D721Med (cell line): Measurements from ENCODE around the gene KHK.
A peak's percentile ranks its signal among the peaks of the same experiment; 100 is the strongest.

Source experiments
- DNase-seq: peaks from one replicate; pipeline ENCODE4 v3.0.0; 2011; ENCODE audit warnings: low spot score; ENCODE audit not compliant: insufficient read length
- FAIRE-seq: peaks from 2 replicates; lab custom pipeline; 2011; peaks lifted over from hg19 to GRCh38; lab: Jason Lieb, UNC
- TF ChIP-seq, protein P1 (sequence below): IDR thresholded peaks from 2 replicates; pipeline ENCODE4 v1.5.1; 2012; ENCODE audit warnings: mild to moderate bottlenecking, control low read depth; ENCODE audit not compliant: insufficient read depth; ENCODE audit errors: missing control alignments

Gene KHK

DNA sequence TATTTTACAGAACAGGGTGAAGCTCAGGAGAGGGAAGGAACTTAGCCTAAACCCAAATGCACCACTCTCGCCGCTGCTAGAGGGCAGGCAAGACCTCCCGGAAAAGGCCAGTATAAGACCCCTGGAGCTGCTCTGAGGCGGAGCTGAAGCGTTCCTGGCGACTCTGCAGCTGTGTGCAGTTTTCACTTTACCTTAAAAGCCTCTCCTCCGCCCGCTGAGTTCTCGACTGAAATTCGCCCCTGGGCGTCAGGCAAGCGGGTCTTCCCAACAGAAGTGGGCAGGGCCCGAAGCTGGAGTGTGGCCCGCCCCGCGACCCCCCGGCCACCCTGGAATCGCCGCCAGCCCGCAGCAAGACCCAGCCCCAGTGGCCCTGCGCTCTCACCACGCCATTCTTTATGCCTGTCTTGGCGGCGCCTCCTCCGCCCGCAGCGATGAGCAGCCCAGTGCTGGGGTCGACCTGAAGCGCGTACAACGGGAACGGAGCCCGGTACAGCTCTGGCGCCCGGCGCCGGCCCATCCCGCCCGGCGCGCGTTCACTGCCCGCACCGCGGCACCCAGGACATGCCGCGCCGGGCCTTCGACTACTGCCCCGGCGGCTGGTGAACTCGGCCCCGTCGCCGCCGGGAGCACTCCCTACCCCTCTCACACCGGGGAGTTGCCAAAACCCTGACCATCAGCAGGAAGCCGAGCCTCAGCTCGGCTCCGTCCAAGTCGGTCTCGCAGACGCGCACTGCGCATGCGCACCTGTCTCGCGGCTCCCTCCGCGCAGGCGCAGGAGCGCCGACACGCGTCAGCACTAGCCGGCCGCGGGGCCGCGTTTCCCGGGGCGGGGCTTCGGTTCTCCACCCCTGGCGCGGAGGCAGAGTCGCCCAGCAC, 47.6 kb downstream of the KHK start, which contains the start of gene PREB:
Gene PREB, minus strand, starts transcription at position 732 of the 876 bp plus-strand sequence. Its CDS starts 215 bp downstream, at position 517.
- FAIRE-seq, result no peak
- DNase-seq, result peak; percentile 94

DNA sequence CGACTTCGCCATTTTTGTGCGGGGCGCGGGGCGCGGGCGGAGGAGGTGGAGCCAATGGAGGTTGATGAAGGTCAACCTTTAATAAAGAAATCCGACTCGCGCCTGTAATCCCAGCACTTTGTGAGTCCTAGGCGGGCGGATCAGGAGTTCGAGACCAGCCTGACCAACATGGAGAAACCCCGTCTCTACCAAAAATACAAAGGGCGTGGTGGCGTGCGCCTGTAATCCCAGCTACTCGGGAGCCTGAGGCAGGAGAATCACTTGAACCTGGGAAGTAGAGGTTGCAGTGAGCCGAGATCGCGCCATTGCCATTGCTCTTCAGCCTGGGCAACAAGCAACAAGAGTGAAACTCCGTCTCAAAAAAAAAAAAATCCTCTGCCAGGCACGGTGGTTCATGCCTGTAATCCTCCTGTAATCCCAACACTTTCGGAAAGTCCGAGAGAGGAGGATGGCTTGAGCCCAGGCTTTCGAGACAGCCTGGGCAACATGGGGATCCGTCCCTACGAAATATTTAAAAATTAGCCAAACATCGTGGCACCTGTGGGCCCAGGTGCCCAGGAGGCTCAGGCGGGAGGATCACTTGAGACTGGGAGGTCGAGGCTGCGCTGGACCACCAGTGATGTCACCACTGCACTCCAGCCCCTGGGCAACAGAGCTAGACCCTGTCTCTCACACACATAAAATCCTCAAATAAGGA, 48.4 kb downstream of the KHK start:
- DNase-seq (no peak), FAIRE-seq (no peak)
- TF ChIP-seq, protein P1, sequence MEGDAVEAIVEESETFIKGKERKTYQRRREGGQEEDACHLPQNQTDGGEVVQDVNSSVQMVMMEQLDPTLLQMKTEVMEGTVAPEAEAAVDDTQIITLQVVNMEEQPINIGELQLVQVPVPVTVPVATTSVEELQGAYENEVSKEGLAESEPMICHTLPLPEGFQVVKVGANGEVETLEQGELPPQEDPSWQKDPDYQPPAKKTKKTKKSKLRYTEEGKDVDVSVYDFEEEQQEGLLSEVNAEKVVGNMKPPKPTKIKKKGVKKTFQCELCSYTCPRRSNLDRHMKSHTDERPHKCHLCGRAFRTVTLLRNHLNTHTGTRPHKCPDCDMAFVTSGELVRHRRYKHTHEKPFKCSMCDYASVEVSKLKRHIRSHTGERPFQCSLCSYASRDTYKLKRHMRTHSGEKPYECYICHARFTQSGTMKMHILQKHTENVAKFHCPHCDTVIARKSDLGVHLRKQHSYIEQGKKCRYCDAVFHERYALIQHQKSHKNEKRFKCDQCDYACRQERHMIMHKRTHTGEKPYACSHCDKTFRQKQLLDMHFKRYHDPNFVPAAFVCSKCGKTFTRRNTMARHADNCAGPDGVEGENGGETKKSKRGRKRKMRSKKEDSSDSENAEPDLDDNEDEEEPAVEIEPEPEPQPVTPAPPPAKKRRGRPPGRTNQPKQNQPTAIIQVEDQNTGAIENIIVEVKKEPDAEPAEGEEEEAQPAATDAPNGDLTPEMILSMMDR, result no peak

More for the DNA sequence above, 47.6 kb downstream of the KHK start, which contains the start of gene PREB:
- TF ChIP-seq, protein P1, result peak; percentile 30

DNA sequence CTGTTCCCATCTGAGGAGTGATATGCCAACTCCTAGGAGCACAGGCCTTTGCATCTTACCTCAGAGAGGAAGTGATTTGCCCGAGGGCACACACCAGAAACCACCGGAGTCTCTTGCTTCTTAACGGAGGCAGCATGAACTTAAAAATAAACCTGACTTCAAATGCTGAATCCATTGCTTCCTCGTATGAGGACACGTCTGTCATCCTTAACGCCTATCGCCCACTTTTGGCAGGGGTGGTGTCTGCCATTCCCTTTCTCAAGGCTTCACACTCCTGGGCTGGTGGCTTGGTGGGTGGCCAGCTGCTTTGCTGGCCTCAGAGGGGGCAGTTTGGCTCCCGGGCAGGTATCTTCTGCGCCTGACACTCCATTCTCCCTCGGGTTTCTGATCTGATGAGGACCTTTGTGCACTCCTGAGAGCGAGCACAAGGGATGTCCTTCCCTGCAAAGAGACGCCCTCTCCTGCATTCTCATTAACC, 48.9 kb downstream of the KHK start:
- TF ChIP-seq, protein P1, result no peak
- FAIRE-seq, result no peak
- DNase-seq, result no peak

DNA sequence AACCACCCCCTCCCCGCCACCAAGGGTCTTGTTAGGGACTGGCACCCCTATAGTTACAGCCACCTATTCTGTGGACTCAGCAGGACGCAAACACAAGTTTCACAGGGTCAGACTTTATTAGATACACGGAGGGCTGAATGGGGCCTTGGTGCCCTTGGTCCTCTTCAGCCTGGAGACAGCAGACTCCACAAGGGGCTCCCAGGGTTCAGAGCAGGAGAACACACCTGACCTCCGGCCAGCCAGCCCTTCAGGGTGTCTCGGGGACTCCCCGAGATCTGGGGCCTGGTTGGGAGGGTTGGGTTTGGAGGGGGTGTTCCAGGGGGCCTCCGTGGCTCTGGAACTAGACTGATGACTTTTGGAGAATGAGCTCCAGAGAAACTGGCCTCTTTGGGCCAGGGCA, 50.2 kb downstream of the KHK start:
- DNase-seq (no peak), FAIRE-seq (no peak)
- TF ChIP-seq, protein P1, result no peak

DNA sequence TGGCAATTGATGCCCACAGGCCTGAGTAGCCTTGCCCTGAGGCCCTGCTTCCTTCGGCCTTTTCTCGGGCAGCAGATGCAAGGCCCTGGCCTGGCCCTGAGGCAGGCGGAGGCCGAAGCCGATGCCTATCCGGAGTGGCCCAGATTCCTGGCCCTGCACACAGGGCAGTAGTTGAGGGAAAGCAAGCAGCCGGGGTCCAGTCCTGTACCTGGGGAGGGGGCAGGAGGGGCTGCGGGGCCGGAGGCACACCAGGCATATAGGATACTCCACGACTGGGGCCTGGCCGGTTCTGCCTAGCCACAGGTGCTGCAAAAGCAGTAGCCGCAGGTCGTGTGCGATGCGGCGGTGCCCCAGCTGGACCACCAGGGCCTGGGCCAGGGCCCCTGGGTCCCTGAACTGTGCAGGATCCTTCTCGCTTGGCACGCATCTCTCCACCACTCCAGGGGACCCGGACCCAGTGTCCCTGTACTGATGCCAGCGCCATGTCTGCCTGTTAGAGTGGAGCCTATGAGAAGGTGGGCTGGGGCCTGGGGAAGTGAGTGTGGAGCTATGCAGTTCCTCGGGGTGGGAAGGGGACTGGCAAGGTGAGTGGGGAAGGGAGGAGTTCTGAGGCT, 50.9 kb downstream of the KHK start:
- TF ChIP-seq, protein P1, result no peak
- no peak for DNase-seq
- no peak for FAIRE-seq

DNA sequence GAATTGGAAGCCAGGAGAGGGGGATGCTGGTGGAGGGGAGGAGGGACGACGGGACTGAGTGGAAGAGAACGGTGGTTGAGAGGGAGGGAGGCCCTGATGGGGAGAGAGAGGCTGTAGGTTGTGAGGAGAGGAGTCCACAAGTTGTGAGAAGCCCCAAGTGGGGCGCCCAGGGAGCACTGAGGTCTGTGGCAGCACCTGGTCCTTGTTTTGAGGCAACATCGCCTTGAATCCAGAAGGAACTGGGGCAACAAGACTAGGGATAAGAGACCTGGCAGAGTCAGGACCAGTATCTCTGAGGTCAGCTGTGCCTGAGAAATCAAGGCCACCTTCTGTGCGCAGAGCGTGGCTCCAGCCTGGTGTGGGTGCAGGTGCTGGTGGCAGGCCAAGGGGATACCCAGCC, 51.5 kb downstream of the KHK start:
- TF ChIP-seq, protein P1, result no peak
- DNase-seq, result no peak
- FAIRE-seq, result no peak
